ENCODE results near the gene MDK.

DNA sequence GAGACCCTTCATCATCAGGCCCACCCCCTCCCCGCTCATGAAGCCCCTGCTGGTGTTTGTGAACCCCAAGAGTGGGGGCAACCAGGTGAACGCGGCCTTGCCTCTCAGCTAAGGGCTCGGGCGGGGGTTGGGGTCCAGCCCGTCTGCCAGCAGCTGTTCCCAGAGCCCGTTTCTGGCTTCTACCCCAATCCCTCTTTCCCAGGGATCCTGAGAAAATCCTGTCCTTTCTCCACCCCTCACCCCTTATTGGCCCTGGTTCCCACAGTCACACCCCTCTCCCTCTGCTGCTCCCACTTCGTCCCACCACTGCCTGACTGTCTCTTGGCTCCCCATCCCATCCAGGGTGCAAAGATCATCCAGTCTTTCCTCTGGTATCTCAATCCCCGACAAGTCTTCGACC, 9.4 kb upstream of the MDK start:
- TF ChIP-seq, protein P1, sequence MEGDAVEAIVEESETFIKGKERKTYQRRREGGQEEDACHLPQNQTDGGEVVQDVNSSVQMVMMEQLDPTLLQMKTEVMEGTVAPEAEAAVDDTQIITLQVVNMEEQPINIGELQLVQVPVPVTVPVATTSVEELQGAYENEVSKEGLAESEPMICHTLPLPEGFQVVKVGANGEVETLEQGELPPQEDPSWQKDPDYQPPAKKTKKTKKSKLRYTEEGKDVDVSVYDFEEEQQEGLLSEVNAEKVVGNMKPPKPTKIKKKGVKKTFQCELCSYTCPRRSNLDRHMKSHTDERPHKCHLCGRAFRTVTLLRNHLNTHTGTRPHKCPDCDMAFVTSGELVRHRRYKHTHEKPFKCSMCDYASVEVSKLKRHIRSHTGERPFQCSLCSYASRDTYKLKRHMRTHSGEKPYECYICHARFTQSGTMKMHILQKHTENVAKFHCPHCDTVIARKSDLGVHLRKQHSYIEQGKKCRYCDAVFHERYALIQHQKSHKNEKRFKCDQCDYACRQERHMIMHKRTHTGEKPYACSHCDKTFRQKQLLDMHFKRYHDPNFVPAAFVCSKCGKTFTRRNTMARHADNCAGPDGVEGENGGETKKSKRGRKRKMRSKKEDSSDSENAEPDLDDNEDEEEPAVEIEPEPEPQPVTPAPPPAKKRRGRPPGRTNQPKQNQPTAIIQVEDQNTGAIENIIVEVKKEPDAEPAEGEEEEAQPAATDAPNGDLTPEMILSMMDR (conservative IDR thresholded peaks at IDR 0.05), result no peak
- no peak for TF ChIP-seq EZH2 (IDR thresholded peaks at IDR 0.05; ENCODE audit: low read depth)
